Stimulated activated CD4-positive, alpha-beta T cell treated with anti-CD3 and anti-CD28 coated beads, Interleukin-12 subunit alpha, Interleukin-12 subunit beta, amount 100 ng/mL, for 24 hours (primary cell): Measurements from ENCODE around the gene IL36A.

Experiments used
- DNase-seq, 2 experiments: peaks; one replicate each; pipeline ENCODE4 v3.0.0-alpha.2; 2020; ENCODE audit warnings: low read depth in 2 of 2

Gene IL36A, protein sequence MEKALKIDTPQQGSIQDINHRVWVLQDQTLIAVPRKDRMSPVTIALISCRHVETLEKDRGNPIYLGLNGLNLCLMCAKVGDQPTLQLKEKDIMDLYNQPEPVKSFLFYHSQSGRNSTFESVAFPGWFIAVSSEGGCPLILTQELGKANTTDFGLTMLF

DNA sequence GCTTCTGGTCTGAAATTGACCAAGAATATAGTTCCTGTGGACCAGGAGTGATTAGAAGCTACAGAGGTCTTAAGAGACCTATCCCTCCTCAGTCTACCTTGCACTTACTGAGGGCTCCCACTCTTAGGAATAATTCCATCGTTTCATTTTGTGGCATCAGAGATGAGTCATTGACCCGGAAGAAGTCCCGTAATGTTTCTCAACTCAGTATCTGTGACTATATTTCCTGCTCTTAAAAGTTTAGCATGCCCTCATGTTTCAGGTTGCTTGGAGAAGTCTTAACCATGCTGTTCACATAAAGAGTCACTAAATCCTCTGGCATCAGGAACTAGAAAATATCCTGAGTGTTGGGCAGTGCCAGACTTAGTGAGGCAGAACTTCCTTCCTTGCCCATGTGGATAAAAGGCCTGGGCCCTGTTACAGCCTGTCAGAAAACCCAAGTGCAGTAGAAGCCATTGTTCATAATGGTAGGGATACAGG lies at the start of gene IL36A:
Gene IL36A, plus strand, starts transcription at position 430 of the 480 bp plus-strand sequence. CDS start 413 bp downstream, outside the sequence.
- no peak for DNase-seq

GRCh38 chr2:112957511-112957910 lies 47.7 kb upstream of the IL36A start:
- DNase-seq = no peak

DNA sequence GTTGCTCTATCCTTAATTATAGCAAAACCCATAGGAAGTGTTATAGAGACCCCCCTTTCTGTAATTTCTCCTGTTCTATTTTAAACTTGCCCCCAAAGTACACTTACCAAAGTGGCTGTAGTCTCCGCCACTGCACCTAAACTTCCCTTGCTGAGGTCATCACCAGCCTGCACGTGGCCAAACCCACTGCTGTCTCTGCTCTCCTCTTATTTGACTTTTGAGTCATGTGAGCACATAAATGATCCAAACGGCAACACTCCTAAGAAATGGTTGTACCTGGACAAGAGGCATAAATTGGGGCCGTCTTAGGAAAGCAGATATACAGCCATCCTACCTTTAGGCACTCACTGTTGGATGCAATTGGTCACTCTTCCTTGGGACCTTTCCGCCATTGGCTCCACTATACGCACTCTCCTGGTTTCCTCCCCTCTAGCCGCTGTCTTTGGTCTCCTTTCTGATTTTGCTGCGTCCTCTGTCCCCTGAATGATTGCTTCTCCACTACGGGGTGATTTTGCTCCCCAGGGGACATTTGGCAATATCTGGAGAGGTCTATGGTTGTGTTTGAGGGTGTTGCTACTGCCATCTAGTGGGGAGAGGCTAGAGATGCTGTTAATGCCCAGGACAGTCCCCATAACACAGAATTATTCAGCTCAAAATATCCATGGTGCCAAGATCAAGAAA lies 46.7 kb upstream of the IL36A start:
- peak in 1 of 2 experiments; percentile 11 for DNase-seq

- no peak for DNase-seq
Measured at GRCh38 chr2:112959109-112959812, 46.0 kb upstream of the IL36A start.

- no peak for DNase-seq
Measured at GRCh38 chr2:112960230-112960825, 44.9 kb upstream of the IL36A start.

DNA sequence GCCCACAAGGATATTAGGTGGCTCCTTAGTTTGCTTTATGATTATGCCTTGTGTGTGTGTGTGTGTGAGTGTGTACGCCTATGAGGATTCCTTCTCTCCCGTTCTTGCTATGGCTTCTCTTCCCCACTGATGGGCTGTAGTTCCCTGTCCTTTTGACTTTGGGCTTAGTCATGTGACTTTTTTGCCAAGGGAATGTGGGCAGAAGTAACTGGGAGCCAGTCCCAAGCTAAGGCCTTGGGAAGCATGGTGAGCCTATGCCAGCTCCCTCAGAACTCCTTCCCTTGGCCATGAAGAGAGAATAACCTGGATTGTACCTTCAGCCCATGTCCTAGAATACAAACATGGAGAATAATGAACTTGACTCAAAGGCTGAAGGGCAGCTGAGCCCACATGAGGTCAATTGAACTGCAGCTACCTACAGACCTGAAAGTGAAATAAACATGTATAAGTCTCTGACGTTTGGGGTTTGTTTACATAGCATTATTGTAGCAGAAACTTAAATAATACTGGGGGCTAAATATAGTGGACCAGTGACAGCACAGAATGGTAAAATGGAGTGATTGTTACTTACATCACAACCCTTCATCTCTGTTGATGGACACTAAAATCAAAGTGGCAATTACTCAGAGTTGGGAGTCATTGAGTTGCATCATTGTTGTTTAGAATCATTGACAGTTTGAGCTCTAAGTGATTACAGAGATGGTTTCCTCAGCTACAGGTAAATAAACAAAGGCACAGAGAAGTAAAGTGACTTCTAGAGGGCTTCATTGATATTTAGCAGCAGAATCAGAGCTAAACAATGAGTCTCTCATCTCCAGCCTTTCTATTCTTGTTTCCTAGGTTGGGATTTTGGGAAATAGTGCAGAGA lies 42.7 kb upstream of the IL36A start:
- DNase-seq = no peak

GRCh38 chr2:112967023-112967422 lies 38.2 kb upstream of the IL36A start:
- no peak for DNase-seq

GRCh38 chr2:112972423-112973086 lies 32.7 kb upstream of the IL36A start:
- no peak for DNase-seq

DNA sequence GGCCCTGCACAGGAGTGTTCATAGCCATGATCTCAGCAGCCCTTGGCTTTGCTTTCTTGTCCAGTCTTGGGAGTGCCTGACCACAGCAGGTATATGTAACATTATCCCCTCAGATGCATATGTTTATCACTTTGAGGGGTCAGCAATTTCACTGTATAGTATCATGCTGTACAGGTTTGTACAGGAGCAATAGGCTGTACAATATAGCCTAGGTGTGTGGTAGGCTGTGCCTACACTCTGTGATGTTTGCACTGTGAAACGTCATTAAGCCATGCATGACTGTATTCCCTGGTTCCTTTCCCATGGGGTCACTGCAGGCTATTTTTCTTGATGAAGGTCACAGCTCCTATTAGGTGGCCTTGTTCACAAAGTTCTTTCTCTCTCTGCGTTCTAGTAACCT lies 32.1 kb upstream of the IL36A start:
- DNase-seq = no peak

DNA sequence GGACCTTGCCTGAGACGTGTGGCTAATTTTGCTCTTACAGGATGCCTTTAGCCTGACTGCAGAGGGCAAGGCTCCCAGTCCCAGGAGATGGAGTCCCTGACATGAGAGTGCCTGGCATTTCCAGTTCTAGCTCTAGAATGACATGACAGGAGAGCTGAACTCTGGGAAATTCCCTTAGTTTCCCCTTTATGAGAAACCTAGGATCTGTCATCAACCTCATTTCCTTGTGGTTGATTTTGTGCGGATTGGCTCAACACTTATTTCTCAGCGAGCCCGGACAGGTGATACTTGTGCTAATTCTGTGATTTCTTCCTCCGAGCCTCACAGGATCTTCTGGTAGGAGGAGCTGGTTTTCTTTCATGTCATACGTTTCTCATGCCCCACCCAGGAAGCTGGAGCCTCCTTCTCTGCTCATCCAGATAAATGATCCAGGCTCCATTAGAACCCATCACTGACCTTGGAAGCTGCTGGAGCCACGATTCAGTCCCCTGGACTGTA lies 27.7 kb upstream of the IL36A start, which contains the start of gene IL36G:
Gene IL36G, plus strand, starts transcription at position 448 of the 498 bp plus-strand sequence. CDS start 633 bp downstream, outside the sequence.
- no peak for DNase-seq

DNA sequence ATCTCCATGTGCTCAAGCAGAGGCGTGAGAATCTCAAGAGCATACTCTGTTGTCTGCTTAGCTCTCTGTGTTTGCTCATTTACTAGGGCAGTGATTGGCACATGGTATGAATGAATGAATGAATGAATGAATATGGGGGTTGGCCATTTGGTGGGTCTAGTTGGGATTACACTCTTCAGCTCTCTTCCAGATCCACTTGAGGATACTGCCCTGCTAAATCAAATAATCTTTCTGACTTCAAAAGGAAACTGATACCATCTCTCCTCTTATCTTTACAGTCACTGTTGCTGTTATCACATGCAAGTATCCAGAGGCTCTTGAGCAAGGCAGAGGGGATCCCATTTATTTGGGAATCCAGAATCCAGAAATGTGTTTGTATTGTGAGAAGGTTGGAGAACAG lies 25.5 kb upstream of the IL36A start:
- DNase-seq = no peak

GRCh38 chr2:112980537-112980936 lies 24.7 kb upstream of the IL36A start:
- no peak for DNase-seq

- peak in 1 of 2 experiments; percentile 9 for DNase-seq
Measured at GRCh38 chr2:112985090-112985489, 20.2 kb upstream of the IL36A start.

GRCh38 chr2:112989611-112990010 lies 15.6 kb upstream of the IL36A start:
- DNase-seq = no peak

DNA sequence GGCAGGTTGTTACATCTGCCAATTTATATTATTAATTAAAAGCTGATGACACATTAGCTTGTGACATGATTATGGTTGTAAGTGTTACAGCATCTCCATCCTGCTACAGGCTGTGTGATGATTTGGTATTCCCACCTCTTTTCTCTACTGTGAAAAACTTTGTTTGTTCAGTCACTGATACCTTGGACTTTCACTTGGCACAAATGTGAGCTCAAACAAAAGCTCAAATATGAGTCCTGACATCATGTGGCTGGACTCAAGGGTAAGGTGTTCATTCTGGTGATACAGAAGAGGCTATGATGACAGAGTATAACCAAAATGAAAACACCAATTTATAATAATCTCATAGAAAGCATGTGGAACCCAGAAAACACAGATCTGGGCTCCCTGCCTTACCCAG lies 11.4 kb upstream of the IL36A start:
- DNase-seq = no peak

- DNase-seq = no peak
Measured at GRCh38 chr2:112994648-112995047, 10.6 kb upstream of the IL36A start.

DNA sequence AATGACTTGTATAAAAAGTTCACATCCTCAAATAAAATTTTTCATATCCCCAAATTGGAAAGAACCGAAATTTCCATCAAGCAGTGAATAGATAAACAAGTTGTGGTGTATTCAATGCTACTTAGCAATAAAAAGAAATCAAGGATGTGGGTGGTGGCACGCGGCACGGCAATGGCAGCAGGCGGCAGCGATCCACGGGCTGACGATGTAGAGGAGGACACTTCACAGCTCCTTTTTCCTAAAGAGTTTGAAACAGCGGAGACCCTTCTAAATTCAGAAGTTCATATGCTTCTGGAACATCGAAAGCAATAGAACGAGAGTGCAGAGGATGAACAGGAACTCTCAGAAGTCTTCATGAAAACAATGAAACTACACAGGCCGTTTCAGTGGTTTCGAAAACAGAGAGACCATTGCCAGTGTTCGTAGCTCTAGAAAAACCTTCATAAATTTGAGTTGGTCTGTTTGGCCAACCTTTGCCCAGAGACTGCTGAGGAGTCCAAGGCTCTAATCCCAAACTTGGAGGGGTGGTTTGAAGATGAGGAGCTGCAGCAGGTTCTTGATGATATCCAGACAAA lies 9.8 kb upstream of the IL36A start:
- DNase-seq = no peak

DNA sequence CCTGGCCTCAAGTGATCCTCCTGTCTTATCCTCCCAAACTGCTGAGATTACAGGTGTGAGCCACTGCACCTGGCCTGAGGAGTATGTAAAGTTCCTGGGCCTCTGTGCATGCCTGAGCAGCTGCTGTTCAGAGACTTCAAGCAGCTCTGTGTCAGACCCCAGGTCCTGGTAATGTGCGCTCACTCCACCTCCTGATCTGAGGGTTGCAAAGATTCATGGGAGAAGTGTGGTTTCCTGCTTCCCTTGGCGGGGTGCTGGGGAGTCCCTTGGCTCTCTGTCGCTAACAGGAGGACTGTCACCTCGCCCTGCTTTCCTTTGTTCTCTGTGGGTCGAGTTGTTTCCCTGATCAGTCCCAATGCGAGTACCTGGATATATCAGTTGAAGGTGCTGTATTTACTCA lies 8.6 kb upstream of the IL36A start:
- DNase-seq = peak; percentile 21 to 39

DNA sequence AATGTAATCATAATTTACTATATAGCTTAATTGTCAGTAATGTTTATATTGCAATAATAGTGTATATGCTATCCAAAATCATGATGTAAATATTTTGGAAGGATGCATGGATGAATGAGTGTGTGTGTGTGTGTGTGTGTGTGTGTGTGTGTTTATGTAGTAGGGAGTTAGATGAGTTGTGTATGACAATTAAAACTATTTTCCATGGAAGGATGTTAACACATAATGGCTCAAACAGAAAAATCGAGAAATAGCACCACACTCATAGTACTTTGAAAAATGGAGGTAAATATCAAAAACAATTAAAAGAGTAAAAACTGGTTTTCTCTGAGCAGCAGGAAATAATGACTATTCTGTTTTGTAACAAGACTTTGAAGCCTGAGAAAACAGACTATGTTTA lies 8.1 kb upstream of the IL36A start:
- no peak for DNase-seq

GRCh38 chr2:113000436-113000835 lies 4.8 kb upstream of the IL36A start:
- no peak for DNase-seq
